ENCODE measurements around the gene DLG2.

DNA sequence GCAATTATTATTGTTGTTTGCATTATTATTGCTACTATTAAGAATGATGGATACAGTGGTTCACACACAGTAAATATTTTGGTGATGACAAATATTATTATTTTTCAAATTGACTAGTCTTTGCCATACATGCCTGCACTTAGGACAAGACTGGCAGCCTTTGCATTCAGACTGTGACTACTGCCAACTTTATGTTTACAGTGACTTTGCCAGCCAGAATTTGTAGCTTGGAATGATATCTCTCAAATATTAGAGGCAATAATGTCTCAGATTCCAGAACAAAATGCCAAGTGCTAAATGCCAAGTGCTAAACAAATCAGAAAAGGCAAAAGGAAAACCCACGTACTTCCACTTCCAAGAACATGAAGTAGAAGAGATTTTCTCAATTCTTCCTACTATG, 823.1 kb downstream of the DLG2 start:
- TF ChIP-seq, protein P1, sequence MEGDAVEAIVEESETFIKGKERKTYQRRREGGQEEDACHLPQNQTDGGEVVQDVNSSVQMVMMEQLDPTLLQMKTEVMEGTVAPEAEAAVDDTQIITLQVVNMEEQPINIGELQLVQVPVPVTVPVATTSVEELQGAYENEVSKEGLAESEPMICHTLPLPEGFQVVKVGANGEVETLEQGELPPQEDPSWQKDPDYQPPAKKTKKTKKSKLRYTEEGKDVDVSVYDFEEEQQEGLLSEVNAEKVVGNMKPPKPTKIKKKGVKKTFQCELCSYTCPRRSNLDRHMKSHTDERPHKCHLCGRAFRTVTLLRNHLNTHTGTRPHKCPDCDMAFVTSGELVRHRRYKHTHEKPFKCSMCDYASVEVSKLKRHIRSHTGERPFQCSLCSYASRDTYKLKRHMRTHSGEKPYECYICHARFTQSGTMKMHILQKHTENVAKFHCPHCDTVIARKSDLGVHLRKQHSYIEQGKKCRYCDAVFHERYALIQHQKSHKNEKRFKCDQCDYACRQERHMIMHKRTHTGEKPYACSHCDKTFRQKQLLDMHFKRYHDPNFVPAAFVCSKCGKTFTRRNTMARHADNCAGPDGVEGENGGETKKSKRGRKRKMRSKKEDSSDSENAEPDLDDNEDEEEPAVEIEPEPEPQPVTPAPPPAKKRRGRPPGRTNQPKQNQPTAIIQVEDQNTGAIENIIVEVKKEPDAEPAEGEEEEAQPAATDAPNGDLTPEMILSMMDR (IDR thresholded peaks at IDR 0.05): no peak
- no peak for TF ChIP-seq POLR2A (IDR thresholded peaks at IDR 0.05)

All from sigmoid colon (tissue), 3 donors.